ENCODE measurements around the gene TACR1. TPM values are rescaled to one million over a fixed set of nuclear protein-coding genes. Genes with fewer than 3 reads are reported as not detected.

TACR1 gene
- total RNA-seq, 1 donor from 2014 or later: not detected

GRCh38 chr2:75077909-75078308 is 121.4 kb downstream of the TACR1 start:
- Mint-ChIP-seq H3K27me3 (ENCODE audit: unreplicated experiment) (no peaks in the 10 kb centered on the region), H3K4me3 (ENCODE audit: unreplicated experiment) (no peak overlapping the region), H3K4me1 (ENCODE audit: unreplicated experiment) (peaks cover 3% of the 10 kb centered on the region), H3K36me3 (ENCODE audit: unreplicated experiment) (no peaks in the 10 kb centered on the region), H3K27ac (ENCODE audit: unreplicated experiment) (no peak overlapping the region), H3K9me3 (ENCODE audit: unreplicated experiment) (peaks cover 4% of the 10 kb centered on the region)
- TF ChIP-seq CTCF (IDR thresholded peaks at IDR 0.05): no peak
- DNase-seq (ENCODE audit: extremely low spot score, unreplicated experiment): no peak

- H3K4me1 Mint-ChIP-seq (ENCODE audit: unreplicated experiment): peaks cover 3% of the 10 kb centered on the region
- H3K9me3 Mint-ChIP-seq (ENCODE audit: unreplicated experiment): no peaks in the 10 kb centered on the region
- DNase-seq (ENCODE audit: extremely low spot score, unreplicated experiment): no peak
- no peaks in the 10 kb centered on the region for H3K36me3 Mint-ChIP-seq (ENCODE audit: unreplicated experiment)
- H3K27ac Mint-ChIP-seq (ENCODE audit: unreplicated experiment): no peak overlapping the region
- no peak for TF ChIP-seq CTCF (IDR thresholded peaks at IDR 0.05)
- H3K4me3 Mint-ChIP-seq (ENCODE audit: unreplicated experiment): no peak overlapping the region
- no peaks in the 10 kb centered on the region for H3K27me3 Mint-ChIP-seq (ENCODE audit: unreplicated experiment)
These were observed 123.2 kb downstream of the TACR1 start for GRCh38 chr2:75076088-75076487.

- no peak for DNase-seq (ENCODE audit: extremely low spot score, unreplicated experiment)
- TF ChIP-seq CTCF (IDR thresholded peaks at IDR 0.05): no peak
- H3K27ac Mint-ChIP-seq (ENCODE audit: unreplicated experiment): no peak overlapping the region
- peaks cover 3% of the 10 kb centered on the region for H3K4me1 Mint-ChIP-seq (ENCODE audit: unreplicated experiment)
- H3K27me3 Mint-ChIP-seq (ENCODE audit: unreplicated experiment): no peaks in the 10 kb centered on the region
- H3K36me3 Mint-ChIP-seq (ENCODE audit: unreplicated experiment): no peaks in the 10 kb centered on the region
- H3K4me3 Mint-ChIP-seq (ENCODE audit: unreplicated experiment): no peak overlapping the region
- H3K9me3 Mint-ChIP-seq (ENCODE audit: unreplicated experiment): no peaks in the 10 kb centered on the region
These were observed 124.6 kb downstream of the TACR1 start for GRCh38 chr2:75074708-75075107.

- H3K4me1 Mint-ChIP-seq (ENCODE audit: unreplicated experiment): peaks cover 3% of the 10 kb centered on the region
- no peaks in the 10 kb centered on the region for H3K9me3 Mint-ChIP-seq (ENCODE audit: unreplicated experiment)
- H3K36me3 Mint-ChIP-seq (ENCODE audit: unreplicated experiment): no peaks in the 10 kb centered on the region
- no peak overlapping the region for H3K4me3 Mint-ChIP-seq (ENCODE audit: unreplicated experiment)
- H3K27me3 Mint-ChIP-seq (ENCODE audit: unreplicated experiment): no peaks in the 10 kb centered on the region
- DNase-seq (ENCODE audit: extremely low spot score, unreplicated experiment): no peak
- H3K27ac Mint-ChIP-seq (ENCODE audit: unreplicated experiment): no peak overlapping the region
- no peak for TF ChIP-seq CTCF (IDR thresholded peaks at IDR 0.05)
These were observed 125.1 kb downstream of the TACR1 start for GRCh38 chr2:75074228-75074627.

- Mint-ChIP-seq H3K9me3 (ENCODE audit: unreplicated experiment) (no peaks in the 10 kb centered on the region), H3K4me3 (ENCODE audit: unreplicated experiment) (no peak overlapping the region), H3K4me1 (ENCODE audit: unreplicated experiment) (peaks cover 3% of the 10 kb centered on the region), H3K36me3 (ENCODE audit: unreplicated experiment) (no peaks in the 10 kb centered on the region), H3K27me3 (ENCODE audit: unreplicated experiment) (no peaks in the 10 kb centered on the region), H3K27ac (ENCODE audit: unreplicated experiment) (no peak overlapping the region)
- no peak for DNase-seq (ENCODE audit: extremely low spot score, unreplicated experiment)
- no peak for TF ChIP-seq CTCF (IDR thresholded peaks at IDR 0.05)
These were observed 127.6 kb downstream of the TACR1 start for GRCh38 chr2:75071766-75072165.

All from osteocyte (in vitro differentiated cells).